Measurements from ENCODE around the gene CELF4. TPM values are rescaled to one million over a fixed set of nuclear protein-coding genes. Genes with fewer than 3 reads are reported as not detected.

Gene CELF4
- total RNA-seq, 4 donors from 2014 or later = 0.32 to 0.81 (median 0.77) TPM

DNA sequence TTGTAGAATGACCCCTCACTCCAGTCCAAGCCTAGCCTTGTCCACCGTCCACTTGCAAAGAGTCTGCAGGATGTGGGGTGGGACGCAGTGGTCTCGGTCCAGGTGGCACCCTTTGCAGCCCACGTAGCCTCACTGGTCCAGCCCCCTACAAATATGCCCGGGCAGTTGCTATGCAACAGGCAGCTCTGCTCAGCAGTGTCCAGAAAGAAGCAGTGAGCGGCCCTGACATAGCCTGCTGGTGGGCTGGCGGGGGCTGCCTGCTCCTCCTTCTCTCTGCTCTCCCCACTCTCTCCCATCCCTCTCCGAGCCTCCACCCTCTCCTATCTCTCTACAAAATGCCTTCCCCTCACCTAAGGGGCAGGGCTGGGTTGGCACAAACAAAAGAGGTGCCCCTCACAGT, 233.4 kb downstream of the CELF4 start:
- TF ChIP-seq POLR2A (IDR thresholded peaks at IDR 0.05) = no peak
- TF ChIP-seq POLR2AphosphoS5 (IDR thresholded peaks at IDR 0.05) = no peak
- TF ChIP-seq EP300 (IDR thresholded peaks at IDR 0.05) = no peak
- TF ChIP-seq, protein P1, sequence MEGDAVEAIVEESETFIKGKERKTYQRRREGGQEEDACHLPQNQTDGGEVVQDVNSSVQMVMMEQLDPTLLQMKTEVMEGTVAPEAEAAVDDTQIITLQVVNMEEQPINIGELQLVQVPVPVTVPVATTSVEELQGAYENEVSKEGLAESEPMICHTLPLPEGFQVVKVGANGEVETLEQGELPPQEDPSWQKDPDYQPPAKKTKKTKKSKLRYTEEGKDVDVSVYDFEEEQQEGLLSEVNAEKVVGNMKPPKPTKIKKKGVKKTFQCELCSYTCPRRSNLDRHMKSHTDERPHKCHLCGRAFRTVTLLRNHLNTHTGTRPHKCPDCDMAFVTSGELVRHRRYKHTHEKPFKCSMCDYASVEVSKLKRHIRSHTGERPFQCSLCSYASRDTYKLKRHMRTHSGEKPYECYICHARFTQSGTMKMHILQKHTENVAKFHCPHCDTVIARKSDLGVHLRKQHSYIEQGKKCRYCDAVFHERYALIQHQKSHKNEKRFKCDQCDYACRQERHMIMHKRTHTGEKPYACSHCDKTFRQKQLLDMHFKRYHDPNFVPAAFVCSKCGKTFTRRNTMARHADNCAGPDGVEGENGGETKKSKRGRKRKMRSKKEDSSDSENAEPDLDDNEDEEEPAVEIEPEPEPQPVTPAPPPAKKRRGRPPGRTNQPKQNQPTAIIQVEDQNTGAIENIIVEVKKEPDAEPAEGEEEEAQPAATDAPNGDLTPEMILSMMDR (IDR thresholded peaks at IDR 0.05) = no peak
- 75 to 100% methylated on average over 2 of the region's 8 CpGs for WGBS, 2 donors (ENCODE audit: low coverage in 1 of 2)
- Histone ChIP-seq H3K4me3 (no peak overlapping the region), H3K27ac (no peak overlapping the region), H3K36me3 (no peaks in the 10 kb centered on the region), H3K4me1 (no peaks in the 10 kb centered on the region), H3K27me3 (no peaks in the 10 kb centered on the region), H3K9me3 (no peaks in the 10 kb centered on the region)
- ATAC-seq = no peak

DNA sequence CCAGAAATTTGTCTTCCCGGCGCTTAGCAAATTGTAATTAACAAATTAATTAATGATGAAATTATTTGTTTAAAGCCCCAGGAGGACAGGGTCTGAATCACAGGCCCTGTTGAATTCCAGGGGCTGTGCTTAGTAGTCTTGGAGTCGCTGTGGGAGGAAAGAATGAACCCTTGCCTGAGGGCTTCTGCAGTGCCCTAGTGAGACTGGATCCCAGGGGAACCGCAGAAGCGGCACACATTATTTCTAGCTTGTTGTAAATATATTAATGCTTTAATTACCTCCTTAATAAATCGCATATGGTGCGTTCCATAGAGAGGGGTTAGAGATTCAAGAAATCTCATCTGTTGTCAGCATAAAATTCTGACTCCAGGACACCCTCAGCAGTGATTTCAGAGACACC, 235.4 kb downstream of the CELF4 start:
- no peak overlapping the region for H3K4me3 ChIP-seq
- no peaks in the 10 kb centered on the region for H3K36me3 ChIP-seq
- TF ChIP-seq EP300 (IDR thresholded peaks at IDR 0.05) (no peak), POLR2AphosphoS5 (IDR thresholded peaks at IDR 0.05) (no peak), POLR2A (IDR thresholded peaks at IDR 0.05) (no peak)
- TF ChIP-seq, protein P1 (IDR thresholded peaks at IDR 0.05) = no peak
- H3K9me3 ChIP-seq = no peaks in the 10 kb centered on the region
- no peaks in the 10 kb centered on the region for H3K4me1 ChIP-seq
- H3K27ac ChIP-seq = no peak overlapping the region
- no peak for ATAC-seq
- 72 to 84% methylated on average over 5 to 7 of the region's 7 CpGs for WGBS, 2 donors (ENCODE audit: low coverage in 1 of 2)
- no peaks in the 10 kb centered on the region for H3K27me3 ChIP-seq

DNA sequence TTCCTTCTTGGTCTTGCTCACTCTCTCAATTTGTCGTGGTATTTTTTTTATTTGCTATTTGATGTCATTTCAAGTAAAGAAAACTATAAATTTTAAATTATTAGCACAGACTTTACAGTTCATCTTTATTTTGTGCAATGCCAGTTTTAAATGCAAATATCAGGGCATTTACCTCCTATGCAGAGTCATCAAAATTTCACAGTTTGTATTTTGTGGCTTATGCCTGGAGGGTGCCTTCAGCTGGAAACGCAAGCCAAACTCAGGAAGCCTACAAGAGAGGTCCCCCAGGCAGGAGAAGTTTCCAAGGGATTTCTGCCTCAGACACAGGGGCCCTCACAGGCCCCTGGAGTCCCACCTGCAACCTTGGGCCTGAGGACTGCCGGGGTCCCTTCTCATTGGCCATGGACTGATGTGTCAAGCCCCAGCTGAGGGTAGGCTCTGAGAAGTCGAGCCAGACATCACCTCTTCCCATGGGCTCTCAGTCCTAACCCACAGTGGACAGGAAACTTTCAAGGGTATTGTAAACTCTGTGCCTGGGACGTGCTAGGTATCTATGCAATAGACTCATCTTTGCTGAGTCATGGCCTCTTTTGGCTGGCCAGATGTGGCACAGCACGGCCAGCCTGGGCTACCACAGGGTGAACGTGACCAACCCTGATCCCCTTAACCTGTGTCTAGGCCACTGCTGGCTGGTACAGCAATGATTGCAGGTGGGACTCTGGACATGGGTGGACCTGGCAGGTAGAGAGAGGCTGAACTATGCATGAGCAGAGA, 236.5 kb downstream of the CELF4 start:
- ATAC-seq = no peak
- Histone ChIP-seq H3K27me3 (no peaks in the 10 kb centered on the region), H3K36me3 (no peaks in the 10 kb centered on the region), H3K27ac (no peak overlapping the region), H3K4me1 (no peaks in the 10 kb centered on the region), H3K9me3 (no peaks in the 10 kb centered on the region), H3K4me3 (no peak overlapping the region)
- no peak for TF ChIP-seq EP300 (IDR thresholded peaks at IDR 0.05)
- TF ChIP-seq POLR2A (IDR thresholded peaks at IDR 0.05) = no peak
- TF ChIP-seq, protein P1 (IDR thresholded peaks at IDR 0.05) = no peak
- no peak for TF ChIP-seq POLR2AphosphoS5 (IDR thresholded peaks at IDR 0.05)
- 92% methylated on average over 3 of the region's 7 CpGs for WGBS, 2 donors (ENCODE audit: low coverage in 1 of 2)

DNA sequence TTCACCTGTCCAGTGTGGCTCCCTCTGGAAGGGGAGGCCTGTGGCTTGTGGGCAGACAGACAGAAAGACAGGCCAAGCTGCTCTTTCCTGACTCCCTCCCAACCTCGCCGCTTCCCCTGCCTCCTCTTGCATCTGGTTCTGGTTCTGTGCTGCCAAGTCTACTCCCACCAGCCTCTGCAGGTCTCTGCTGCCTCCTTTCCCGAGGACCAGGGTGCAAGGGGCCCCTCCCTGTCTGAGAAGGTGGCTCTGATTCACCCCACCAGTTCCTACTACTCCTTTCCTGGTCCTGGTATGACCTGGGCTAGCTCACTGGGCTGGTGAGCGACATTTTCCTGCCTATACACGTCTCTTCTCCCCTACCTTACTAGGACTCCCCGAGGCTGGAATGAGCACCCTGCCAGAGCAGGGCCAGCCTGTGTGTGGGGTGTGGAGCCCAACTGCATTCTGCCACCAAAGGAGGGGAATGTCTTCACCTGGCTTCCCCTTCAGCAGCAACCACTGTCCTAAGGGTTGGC, 238.5 kb downstream of the CELF4 start:
- WGBS, 2 donors (ENCODE audit: low coverage in 1 of 2) = 50 to 74% methylated on average over 2 of the region's 6 CpGs
- H3K27ac ChIP-seq = no peak overlapping the region
- no peaks in the 10 kb centered on the region for H3K36me3 ChIP-seq
- TF ChIP-seq, protein P1 (IDR thresholded peaks at IDR 0.05) = no peak
- TF ChIP-seq POLR2AphosphoS5 (IDR thresholded peaks at IDR 0.05) (no peak), POLR2A (IDR thresholded peaks at IDR 0.05) (no peak), EP300 (IDR thresholded peaks at IDR 0.05) (no peak)
- H3K9me3 ChIP-seq = no peaks in the 10 kb centered on the region
- H3K4me1 ChIP-seq = no peaks in the 10 kb centered on the region
- peaks cover 10% of the 10 kb centered on the region for H3K27me3 ChIP-seq
- H3K4me3 ChIP-seq = no peak overlapping the region
- ATAC-seq = no peak

DNA sequence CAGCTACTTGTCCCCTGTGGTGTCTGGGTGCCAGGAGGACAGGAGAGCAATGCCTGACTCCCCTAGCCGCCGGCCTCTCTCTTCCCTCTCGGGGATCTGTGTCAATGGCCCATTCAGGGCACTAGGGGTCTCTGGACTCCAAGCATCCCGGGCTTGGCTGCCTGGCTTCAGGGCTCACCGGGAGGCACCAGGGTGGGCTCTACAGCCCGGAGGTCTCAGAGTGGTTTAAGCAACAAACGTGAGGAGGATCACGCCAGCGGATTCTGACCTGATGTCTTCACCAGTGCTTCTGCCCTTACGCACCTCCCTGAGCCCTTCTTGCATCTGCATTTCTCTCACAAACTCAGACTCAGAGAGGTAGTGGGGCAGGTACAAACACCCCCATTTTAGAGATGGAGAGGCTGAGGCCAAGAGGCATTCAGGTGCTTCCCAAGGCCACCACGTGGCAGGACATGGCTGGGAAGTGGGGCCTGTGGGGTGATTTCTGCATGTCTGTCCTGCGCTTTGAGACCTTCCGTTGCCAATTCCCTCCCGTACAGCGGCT, 243.0 kb downstream of the CELF4 start:
- Histone ChIP-seq H3K4me1 (no peaks in the 10 kb centered on the region), H3K36me3 (no peaks in the 10 kb centered on the region), H3K27ac (no peak overlapping the region), H3K9me3 (no peaks in the 10 kb centered on the region), H3K27me3 (peaks cover 21% of the 10 kb centered on the region), H3K4me3 (no peak overlapping the region)
- ATAC-seq = peak; percentile 30
- TF ChIP-seq POLR2A (IDR thresholded peaks at IDR 0.05) (no peak), EP300 (IDR thresholded peaks at IDR 0.05) (no peak), POLR2AphosphoS5 (IDR thresholded peaks at IDR 0.05) (no peak)
- TF ChIP-seq, protein P1 (IDR thresholded peaks at IDR 0.05) = peak in 3 of 4 experiments; percentile 39 to 72 (median 49)
- WGBS, 2 donors (ENCODE audit: low coverage in 1 of 2) = 20% methylated on average over 1 of the region's 15 CpGs; no CpG with 5 or more reads in 1 of the 2 donors
